ENCODE data around the gene NDUFA13.

The NDUFA13 gene

DNA sequence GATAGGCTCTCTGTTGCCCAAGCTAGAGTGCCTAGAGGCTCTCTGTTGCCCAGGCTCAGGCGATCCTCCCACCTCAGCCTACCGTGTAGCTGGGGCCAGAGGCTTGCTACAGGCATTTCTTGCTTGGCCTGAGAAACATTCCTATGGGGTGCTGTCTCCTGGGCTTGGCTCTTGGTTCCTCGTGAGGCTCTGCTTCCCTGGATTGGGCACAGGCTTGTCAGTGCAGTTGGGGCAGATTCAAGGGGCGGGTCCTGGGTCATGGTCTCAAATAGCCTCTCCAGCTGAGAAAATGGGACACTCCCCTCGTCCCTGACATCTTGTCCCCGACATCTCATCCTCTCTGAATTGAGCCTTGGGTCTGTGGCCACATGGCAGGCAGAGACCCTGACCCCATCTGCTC, 5.6 kb upstream of the NDUFA13 start:
- no peak for DNase-seq (ENCODE audit: low spot score)

DNA sequence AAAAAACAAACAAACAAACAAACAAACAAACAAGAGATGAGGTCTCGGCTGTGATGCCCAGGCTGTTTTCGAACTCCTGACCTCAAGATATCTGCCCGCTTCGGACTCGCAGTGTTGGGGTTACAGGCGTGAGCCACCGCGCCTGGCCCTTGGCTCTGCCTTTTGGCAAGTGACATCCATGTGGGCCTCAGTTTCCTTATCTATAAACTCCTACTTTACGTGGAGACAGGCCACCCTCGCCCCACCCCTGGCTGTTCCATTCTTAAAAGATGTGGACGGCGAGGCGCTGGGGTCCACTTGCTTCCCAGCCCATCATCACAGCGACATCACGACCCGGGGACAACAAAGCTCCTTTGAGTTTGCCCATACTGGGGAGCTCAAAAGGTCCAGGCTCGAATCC, 2.3 kb upstream of the NDUFA13 start:
- no peak for DNase-seq (ENCODE audit: low spot score)

- no peak for DNase-seq (ENCODE audit: low spot score)
These were observed 1.8 kb upstream of the NDUFA13 start for GRCh38 chr19:19514215-19514657.

DNA sequence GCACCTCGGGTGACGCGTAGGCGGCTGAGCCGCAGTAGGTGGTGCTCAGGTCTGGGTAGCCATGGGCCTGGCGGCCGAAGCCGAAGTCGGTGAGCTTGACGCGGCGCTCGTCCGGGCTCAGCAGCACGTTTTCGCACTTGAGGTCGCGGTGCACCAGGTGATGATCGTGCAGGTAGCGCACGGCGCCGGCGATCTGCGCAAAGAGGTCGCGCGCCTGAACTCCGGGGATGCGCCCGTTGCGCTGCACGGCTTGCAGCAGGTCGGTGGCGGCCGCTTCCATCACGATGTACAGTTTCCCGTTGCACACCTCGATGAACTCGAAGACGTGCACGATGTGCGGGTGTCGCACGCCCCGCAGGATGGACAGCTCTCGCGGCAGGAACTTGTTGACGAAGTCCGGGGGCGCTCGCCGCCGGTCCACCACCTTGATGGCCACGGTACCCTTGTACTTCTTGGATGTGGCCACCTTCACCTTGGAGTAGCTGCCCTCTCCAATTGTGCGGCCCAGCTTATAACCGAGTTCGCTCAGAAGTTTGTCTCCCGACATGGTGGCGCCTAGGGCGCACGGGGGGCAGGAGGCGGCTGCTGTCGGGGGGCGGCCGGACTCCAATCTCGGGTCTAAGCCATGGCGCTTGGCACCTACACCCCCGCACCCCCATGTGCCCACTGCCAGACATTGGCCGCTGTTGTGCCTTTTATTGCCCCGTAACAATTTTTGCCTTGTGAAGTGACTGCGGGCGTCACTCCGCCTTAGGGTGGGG, 964 bp upstream of the NDUFA13 start, which contains the start of gene TSSK6:
Gene TSSK6, minus strand, starts transcription at position 668 of the 761 bp plus-strand sequence. Its CDS starts 121 bp downstream, at position 547.
- DNase-seq (ENCODE audit: low spot score) = no peak

DNA sequence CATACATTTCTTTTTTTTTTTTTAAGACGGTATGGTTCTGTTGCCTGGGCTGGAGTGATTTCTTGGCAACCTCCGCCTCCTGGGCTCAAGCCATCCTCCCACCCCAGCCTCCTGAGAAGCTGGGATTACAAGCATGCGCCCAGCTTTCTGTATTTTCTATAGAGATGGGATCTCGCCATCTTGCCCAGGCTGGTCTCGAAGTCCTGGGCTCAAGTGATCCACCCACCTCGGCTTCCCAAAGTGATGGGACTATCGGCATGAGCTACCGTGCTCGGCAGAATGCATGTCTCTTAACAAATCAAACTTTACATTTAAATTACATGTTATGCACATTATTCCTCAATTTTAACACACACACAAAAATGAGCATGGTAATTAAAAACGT, 1.2 kb downstream of the NDUFA13 start:
- DNase-seq (ENCODE audit: low spot score) = no peak

DNA sequence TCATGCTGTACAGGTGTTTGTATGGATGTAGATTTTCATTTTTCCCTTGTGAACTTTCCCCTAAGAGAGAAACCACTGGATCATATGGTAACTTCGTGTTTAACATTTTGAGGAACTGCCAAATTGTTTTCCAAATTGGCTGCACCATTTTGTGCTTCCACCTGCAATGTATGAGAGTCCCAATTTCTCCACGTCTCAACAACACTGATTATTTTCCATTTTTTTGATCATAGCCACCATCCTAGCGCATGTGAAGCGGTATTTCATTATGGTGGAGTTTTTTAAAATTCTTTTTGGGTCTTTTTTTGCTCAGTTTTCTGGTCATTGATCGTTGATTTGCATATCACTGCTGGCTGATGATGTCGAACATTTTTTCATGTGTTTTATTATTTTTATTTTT, 5.0 kb downstream of the NDUFA13 start:
- no peak for DNase-seq (ENCODE audit: low spot score)

GRCh38 chr19:19523177-19523576, 7.2 kb downstream of the NDUFA13 start:
- no peak for DNase-seq (ENCODE audit: low spot score)

DNA sequence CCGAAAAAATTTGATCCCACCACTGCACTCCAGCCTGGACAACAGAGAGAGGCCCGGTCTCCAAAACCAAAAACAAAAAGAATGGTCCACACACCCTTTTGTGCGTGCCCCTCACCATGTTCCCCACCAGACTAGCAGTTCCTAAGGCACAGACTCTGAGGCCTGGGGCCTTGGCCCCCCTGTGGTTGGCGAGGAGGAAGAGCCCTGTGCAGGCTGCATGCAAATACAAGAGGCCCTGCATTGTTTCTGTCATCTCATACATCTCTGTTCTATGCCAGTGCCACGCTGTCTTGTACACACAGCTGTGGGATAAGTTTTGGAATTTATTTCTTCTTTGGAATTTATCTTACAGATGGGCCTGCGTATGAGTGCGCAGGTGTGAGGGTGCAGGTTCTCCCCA, 8.0 kb downstream of the NDUFA13 start:
- no peak for DNase-seq (ENCODE audit: low spot score)

DNA sequence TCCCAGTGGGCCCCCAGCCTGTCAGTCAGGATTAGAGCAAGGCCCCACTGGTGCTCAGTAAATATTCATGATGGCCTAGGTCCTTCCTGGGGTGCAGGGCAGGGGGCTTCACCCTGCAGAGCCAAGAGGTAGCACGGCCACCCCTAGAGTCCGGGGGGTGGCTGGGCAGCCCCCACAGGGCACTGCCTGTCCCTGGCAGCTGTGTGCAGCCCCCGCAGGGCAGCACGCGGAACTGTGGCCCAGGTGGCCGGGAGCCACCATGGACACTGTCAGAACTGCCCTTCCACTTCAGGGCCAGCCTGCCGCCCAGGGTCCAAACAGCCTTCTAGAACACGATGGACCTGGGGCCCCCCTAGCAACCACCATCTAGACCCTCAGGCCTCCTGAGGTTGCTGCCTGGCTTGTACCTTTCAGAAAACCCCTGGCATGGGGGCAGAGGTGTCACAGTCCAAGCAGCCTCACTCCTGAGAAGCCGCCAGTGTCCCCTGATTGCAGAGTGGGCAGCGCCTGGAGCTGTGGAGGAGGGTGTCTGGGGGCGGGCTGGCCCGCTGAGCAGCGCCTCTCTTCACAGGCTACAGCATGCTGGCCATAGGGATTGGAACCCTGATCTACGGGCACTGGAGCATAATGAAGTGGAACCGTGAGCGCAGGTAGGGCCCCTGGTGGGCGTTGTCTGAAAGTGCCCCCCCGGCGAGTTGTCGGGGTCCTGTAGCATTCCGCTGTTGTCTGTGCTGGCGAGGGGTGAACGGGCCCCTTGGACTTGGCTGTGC, 9.8 kb downstream of the NDUFA13 start:
- DNase-seq (ENCODE audit: low spot score) = no peak

GRCh38 chr19:19526581-19527370, 10.8 kb downstream of the NDUFA13 start:
- DNase-seq (ENCODE audit: low spot score) = no peak

GRCh38 chr19:19527371-19527656, 11.3 kb downstream of the NDUFA13 start:
- DNase-seq (ENCODE audit: low spot score) = no peak

DNA sequence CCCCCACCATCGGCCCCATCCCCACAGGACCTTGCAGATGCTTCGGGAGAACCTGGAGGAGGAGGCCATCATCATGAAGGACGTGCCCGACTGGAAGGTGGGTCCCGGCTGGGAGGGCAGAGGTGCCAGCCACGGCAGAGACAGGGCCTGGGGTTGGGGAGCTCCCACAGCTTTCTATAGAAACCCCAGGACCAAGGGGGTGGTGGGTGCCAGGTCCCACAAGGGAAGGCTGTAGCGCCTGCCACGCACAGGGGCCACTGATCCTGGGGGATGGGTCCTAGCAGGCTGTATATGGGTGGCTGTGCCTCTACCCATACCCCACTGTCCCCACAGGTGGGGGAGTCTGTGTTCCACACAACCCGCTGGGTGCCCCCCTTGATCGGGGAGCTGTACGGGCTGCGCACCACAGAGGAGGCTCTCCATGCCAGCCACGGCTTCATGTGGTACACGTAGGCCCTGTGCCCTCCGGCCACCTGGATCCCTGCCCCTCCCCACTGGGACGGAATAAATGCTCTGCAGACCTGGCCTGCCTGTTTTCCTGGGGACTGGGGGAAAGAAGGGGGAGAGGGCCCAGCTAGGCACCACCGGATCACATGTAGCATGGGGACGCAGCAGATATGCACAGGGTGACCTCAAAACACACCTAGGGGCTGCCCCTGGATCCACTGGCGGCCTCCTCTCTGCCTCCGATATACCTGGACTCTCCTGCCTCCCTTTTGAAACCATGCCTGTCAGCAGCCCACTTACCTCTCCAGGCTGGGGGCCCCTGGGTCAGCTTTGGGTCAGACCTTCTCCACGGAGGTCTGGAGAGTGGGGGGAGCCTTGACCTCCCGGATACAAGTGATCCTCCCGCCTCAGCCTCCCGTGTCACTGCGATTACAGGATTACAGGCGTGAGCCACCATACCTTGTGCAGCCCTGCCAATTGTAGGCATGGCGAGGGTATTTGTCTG, 11.9 kb downstream of the NDUFA13 start:
- DNase-seq (ENCODE audit: low spot score) = no peak

DNA sequence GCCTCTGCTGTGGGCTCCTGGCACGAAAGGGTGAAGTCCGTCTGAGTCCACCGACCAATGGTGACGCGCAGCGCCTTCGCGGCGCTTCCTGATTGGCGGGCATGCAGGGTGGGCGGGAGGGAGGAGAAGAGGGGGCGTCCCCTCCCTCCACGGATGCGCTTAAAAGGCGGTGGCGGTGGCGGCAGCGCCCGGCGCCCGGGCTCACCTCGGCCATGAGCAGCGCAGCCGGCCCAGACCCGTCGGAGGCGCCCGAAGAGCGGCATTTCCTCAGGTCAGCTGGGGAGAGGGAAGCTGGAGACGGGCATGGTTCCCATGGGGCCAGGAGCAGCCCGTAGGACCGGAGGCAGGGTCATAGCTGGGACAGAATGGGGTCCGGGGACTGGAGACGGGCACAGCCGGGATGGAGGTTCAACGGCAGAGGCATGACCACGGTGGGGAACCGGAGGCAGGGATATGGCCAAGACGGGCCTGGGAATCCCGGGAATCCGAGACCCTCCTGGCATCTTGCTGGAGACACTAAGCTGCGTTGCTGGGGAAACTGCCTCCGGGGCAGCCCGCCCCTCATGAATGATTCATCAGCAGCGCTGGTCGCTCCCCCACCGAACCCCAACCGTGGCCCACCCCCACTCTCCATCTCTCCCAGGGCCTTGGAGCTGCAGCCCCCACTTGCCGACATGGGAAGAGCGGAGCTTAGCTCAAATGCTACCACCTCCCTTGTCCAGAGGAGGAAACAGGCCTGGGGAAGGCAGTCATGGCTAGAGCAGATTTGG, 12.9 kb downstream of the NDUFA13 start, which contains the start of gene YJEFN3:
Gene YJEFN3, plus strand, starts transcription at position 191 of the 770 bp plus-strand sequence. Its CDS starts 22 bp downstream, at position 213.
- no peak for DNase-seq (ENCODE audit: low spot score)

DNA sequence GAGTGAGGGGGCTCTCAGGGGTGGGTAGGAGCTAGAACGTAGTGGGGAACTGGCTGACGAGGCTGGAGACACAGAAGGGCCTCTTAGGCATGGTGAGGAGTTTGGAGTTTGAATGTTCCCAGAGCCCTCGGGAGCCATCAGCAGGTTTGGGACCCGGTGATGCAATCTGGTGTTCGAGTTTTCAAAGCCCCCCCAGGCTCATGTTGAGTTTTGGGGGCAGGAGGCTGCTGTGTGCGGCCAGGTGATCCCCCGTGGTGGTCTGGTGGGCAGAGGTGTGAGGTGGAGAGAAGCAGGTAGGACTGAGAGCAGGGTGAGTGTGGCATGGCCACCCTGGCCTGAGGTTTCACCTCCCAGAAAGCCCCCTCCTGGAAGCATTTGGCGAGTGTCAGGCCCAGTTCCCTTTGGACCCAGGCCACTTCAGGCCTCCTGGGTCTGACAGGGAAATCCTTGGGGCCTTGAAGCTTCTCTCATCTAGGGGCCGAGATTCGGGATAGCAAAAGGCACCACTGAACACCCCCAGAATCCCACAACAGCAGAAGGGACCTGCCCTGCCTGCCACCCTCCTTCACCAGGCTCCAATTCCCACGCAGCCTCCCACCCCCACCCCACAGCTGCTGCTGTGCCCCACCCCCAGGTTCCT, 13.9 kb downstream of the NDUFA13 start:
- DNase-seq (ENCODE audit: low spot score) = no peak

DNA sequence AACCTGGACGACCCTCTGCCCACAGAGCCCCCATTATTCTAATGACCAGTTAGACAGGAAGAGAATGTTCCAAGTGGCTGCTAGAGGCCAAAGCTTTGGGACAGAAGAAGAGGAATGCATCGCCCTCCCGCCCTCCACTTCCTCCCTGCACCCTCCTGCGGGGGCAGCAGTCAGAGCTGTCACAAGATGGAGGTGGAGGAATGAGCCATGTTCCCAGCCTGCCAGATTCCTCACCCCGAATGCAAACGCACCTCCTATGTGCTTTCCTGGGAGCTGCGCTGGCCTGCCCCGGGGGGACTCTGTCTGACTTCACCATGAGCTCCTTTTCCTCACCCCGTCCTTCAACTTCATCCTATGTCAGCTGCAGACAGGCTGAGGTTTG, 14.4 kb downstream of the NDUFA13 start:
- no peak for DNase-seq (ENCODE audit: low spot score)

GRCh38 chr19:19530889-19531288, 14.9 kb downstream of the NDUFA13 start:
- DNase-seq (ENCODE audit: low spot score) = no peak

GRCh38 chr19:19531951-19532805, 16.2 kb downstream of the NDUFA13 start:
- peak; percentile 82 for DNase-seq (ENCODE audit: low spot score)

DNA sequence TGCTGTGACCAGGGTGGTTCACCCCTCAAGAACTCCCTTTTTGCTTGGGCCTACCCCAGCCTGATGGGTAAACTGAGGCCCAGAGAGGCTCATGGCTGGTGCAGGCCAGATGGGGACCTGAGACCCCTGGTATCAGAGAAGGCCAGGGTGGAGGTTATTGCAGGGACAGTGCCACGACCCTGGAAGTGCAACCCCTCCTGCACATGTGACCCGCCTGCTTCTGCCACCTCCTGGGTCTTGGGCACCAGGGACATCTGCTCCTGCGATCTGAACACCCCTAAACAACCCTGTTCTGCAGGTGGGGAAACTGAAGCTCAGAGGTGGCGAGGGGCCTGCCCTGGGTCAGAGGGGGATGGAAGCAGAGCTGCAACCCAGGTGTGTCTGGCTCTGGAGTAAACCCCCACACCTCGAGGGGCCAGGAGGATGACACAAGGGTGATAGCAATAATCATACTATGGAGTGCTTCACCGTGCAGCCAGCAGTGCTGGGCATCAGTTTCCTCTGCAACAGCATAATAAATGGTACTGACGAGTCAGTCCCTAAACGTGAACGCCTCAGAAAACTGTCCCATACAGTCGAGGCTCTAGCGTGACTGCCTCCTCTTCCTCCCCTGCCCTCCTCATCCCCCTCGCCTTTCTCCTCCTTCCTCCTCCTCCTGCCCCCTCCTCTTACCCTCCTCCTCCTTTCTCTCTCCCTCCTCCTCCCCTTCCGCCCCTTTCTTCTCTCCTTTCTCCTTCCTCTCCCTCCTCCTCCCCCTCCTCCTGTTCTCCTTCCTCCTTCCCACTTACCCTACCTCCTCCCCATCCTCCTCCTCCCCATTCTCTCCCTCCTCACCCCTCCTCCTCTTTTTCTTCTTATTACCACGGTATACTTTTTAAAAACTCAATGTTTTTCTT, 17.0 kb downstream of the NDUFA13 start:
- no peak for DNase-seq (ENCODE audit: low spot score)
